ENCODE results near the gene TMEM181. TPM values are rescaled to one million over a fixed set of nuclear protein-coding genes. Genes with fewer than 3 reads are reported as not detected.

TMEM181 gene
- total RNA-seq, 1 donor from 2014 or later: 12.9 TPM

DNA sequence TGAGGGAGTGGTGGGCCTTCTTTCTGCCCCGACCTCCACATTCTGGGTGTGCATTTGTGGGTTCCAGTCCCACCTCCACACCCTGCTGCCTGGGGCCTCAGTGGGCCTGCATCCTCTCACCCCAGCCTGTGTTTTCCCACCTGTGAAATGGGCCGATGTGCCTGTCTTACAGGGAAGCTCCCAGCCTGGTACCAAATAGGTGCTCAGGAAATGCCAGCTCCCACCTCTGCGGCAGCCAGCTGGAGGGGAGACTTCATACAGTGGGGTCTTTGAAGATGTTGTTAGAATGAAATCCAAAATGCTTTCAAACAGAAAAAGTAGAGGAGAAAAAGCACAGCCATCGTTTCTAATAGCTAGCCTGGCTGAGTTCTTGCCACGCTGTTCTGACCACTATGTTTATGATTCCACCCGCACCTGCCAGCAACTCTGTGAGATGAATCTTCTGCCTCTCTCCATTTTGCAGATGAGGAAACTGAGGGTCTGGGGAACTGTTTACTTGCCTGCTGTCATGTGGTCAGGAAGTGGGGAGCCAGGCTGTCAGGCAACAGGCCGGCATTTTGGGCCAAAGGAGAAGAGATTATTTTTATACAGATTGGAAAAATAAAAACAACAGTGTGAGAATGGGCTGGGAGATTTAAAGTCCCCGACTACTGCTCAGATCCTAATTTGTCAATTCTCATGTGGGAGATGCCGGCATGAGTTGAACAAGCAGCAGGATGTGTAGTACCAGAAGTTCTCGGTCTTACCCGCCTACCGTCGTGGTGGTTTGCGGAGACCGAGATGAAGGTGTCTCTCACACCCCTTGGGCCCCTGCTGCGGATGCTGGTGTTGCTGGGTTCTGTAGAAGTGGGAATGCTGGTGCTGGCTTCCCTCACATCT is 4.6 kb downstream of the TMEM181 start:
- ATAC-seq: no peak

DNA sequence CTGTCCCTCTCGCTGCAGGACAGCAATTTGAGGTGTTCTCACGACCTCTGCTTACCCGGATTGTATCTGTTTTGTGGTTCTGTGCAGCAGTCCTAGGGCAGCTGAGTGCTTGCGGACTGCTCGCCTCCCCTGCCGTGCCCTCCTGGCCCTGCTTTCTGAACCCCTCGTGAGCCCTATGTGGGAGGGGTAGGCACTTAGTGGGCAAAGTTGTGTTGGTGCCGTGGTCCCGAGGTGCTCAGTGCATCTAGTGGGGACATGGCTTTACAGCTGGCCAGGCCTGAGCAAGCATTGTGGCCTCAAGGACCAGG is 5.2 kb downstream of the TMEM181 start:
- ATAC-seq: no peak

DNA sequence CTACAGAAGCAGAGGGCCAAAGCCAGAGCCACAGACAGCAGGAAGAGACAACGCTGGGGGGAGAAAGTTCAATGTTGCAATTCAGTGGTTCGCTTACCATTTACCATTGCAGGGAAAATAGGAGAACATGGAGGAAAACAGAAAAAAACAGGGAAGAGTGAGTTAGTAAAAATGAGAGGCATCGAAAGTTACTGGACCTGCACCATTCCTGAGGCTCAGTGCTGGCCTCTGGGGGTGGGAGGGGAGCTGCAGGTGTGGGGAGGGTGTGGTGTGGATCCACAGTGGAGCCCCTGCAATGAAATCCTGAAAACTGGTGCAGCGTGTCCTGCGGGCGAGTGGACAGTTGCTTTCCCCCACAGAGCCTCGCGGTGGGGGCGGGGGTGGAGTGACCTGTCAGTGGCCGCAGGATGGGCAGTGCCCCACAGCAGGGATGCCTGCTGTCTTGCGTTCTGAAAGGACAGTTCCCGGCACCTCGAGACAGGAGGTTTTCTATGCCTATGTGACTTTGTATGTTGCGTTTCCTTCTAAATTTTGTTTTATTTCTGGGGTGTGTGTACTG is 5.7 kb downstream of the TMEM181 start:
- ATAC-seq: no peak

DNA sequence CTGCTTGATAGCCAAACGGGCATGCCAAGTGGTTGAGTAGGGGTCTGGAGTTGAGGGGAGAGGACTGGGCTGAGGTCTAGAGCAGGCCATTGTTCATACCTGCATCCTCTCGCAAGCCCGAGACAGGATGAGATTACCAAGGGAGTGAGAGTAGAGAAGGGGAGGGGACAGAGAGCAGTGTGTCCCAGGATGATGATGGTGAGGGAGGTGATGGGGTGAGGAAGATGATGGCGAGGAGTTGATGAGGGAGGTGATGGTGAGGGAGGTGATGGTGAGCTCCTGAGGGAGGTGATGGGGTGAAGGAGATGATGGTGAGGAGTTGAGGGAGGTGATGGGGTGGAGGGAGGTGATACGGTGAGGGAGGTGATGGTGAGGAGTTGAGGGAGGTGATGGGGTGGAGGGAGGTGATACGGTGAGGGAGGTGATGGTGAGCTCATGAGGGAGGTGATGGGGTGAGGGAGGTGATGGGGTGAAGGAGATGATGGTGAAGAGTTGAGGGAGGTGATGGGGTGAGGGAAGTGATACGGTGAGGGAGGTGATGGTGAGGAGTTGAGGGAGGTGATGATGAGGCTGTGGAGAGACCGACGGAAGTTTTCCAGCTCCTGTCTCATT is 6.4 kb downstream of the TMEM181 start:
- no peak for ATAC-seq

DNA sequence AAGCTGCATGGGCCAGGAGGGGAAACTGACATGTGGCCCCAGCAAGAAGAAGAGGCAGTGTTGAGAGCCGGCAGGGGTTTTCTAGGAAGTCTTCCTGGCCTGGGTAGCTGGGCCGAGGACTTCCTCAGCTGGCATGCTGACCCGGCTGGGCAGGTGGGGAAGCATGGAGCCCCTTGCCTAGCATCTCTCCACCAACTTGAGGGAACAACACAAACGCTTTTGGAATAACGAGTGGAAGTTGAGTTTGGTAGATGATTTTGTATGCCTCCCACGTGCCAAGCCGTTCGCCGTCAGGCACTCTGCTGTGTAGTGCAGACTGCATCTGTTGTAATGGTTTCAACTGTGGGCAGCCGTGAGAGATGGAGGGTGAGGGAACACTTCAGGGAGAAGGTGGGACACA is 7.3 kb downstream of the TMEM181 start:
- ATAC-seq: no peak

DNA sequence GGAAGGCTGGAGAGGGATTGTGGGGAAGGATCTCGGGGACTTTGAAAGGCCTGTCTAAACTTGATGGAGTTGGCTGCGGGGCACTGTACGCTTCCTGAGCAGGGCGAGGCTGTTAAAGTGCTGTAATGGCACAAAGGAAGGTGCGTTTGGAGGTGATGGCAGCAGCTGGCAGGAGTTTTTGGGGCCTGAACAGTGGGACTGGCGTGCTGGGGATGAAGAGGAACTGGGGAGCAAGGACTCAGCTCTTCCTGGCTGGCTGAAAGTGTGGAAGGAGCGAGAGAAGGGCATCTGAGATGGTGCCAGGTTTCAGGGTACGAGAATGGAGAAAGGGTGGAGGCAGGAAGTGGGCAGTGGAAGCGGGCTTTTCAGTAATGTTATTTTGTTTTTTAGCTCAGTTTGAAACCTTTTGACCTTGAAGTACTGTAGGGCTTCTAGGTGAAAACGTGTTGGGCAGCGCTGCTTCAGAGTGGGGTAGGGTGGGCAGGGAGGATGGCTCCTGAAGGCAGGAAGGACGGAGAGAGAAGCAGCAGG is 8.0 kb downstream of the TMEM181 start:
- ATAC-seq: peak; percentile 71

DNA sequence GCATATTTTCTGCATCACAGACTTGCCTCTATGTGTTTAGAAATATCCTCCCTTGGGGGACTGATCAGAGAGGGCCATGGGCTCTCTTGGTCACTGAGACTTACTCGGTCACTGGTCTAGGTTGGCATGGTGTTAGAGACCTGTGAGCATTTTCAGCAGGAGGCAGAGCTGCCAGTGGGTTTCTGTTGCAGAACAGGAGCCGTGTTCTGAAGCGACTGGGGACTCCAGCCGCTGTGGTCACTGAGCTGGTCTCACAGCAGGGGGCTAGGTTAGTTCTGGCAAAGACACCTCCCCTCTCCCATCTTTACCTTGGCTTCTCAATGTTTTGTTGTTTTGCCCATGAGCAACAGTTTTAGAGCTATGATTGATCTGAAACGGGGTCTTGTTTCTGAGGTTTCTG is 8.7 kb downstream of the TMEM181 start:
- no peak for ATAC-seq

DNA sequence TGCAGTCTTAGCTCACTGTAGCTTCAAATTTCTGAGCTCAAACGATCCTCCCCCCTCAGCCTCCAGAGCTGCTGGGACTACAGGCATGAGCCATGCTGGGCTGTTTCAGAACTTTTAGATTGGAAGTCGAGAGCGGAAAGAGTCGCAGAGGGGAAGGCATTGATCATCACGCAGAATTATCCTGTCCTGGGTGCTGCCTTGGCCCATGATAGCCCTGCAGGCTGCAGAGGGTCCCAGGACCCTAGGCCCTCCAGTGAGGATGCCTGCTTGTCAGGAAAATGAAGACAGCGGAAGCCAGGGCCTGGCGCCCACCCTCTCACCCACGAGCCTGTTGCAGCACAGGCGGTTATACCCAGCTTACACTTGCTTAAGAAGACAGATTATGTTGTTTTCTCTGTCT is 9.1 kb downstream of the TMEM181 start:
- ATAC-seq: no peak

DNA sequence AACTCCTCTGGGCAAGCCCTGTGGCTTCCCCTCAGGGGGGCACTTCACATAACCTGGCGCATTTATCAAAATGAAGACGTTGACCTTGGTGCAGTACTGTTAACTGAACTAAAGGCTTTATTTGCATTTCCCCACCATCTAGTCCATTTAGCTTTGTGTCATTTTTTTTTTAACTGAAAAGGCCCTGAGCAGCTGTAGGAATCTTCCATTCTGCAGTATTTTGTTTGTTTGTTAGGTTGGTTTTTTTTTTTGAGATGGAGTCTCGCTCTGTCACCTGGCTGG is 10.7 kb downstream of the TMEM181 start:
- ATAC-seq: no peak

DNA sequence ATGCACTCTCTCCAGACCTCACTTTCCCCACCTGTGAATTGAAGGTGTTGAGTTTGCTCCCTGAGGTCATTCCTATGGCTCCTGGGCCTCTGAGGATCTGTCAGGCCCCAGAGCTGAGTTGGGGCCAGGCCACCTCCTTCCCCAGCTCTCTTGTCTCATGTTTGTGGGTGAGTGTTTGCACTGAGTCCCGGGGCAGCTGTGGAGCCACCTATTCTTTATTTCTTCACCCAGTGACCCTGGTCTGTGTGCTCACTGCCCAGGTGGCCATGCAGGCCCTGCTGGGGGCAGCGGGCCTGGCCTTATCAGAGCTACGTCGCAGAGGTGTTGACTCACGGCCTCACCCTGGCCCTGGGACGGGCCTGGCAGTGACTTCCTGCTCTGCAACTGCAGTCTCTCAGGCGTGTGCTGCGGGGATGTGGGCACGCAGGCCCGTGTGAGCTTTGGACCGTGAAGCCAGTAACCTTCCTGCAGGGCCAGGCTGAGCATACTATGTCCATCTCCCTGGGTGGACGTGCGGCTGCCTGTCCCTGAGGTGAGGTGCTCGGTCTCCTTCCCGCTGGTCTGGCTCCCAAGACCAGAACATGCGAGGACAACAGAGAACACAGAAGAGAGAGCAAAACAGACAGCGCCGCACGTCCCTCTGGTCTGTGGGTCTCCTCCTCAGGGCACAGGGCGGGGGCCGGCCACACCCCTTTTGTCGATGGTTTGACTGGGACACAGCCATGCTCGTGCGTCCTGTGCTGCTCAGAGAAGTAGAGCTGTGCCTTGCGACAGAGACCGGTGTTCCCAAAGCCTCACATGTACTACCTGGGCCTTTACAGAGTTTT is 12.1 kb downstream of the TMEM181 start:
- ATAC-seq: peak; percentile 94

DNA sequence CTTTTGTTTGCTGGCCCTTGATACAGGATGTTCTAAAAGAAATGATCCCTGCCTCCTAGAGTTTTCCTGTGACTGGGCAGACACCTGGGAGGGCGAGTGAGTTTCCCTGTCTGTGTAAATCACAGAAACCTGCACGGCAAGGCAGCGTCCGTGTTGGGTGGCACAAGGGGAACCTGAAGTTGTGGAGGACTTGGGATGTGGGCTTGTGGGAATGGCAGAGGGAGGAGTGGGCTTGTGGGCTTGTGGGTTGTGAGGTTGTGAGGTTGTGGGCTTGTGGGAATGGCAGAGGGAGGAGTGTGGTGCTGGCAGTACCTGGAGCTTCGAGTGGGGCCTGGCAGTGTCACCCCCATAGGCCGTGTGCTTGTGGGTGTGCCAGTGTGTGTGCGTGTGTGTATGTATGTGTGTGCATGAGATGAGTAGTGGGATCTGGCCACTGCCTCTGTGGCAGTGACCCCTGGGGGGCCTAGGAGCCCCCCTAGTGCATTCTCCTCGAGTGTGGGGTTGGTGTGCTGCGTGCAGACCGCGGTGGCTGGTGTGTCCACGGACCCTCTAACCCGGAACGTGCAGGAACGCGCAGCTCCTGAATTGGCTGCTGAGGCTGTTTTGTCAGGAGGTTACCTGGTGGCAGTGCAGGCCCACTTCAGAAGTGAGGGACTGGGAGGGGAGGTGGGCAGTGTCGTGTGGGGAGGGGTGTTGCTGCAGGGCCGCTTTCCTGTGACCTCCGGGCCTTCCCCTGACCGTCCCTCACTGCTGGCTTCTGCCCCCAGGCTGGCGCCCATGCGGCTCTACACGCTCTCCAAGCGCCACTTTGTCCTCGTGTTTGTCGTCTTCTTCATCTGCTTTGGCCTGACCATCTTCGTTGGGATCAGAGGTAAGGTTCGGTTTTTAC is 13.0 kb downstream of the TMEM181 start:
- ATAC-seq: no peak

DNA sequence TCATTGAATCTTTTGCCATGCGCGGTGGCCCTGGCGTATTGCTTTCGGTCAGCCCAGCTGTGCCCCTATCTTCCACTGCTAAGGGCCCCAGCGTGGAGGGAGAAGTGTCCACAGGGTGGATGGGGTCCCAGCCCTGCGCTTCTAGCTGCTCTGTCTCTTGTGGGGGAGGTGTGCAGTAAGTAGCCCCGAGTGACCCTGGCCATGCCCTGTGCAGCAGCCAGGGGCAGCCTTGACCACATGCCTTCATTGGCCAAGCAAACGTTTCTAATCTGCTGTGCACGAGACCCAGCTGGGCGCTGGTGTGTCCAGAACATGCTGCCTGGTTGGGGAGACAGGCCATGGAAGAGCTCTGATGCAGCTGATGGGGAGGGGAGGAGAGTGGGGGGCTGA is 13.6 kb downstream of the TMEM181 start:
- no peak for ATAC-seq

DNA sequence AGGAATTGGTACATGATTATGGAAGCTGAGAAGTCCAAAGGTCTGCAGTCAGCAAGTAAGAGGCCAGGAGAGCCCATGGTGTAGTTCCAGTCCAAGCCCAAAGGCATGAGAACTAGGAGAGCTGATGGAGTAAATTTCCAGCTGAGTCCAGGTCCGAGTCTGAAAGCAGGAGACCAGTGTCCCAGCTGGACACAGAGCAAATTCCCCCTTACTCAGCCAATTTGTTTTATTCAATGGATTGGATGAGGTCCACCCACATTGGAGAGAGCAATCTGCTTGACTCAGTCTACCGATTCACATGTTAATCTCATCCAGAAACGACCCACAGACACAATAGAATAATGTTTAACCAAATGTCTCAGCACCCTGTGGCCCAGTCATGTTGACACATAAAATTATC is 14.9 kb downstream of the TMEM181 start:
- ATAC-seq: no peak

DNA sequence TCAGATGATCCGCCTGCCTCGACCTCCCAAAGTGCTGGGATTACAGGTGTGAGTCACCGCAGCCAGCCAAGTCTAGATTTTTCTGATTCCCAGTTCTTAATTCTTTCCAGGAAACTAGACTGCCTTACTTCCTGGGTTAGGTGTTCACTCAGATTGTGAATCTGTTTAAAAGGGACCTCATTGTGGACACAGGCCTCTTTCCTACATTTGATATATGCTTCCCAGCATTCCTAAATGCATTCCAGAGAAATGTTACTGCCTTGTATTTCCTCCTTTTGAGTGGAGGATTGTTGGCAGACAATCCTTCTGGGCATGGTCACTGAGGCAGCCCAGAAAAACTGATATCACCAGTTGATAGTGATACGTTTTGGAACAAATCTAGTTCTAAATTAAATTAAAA is 15.7 kb downstream of the TMEM181 start:
- no peak for ATAC-seq

DNA sequence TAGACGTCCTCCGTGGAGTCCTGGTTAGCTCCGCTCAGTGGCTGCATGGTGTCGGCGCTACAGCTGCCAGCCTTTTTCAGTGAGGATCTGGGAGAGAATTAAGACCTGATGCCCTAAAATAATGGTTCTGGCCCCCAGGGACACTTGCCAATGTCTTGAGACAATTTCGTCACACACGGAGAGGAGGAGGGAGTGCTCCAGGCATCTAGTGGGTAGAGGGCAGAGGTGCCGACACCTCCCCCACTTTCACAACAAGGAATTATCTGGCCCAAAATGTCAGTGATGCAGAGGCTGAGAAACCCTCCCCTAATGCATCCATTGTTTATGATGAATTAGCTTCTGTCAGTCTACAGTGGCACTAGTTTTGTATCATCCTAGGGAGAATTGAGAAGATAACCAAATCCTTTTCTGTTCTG is 24.4 kb downstream of the TMEM181 start:
- no peak for ATAC-seq

DNA sequence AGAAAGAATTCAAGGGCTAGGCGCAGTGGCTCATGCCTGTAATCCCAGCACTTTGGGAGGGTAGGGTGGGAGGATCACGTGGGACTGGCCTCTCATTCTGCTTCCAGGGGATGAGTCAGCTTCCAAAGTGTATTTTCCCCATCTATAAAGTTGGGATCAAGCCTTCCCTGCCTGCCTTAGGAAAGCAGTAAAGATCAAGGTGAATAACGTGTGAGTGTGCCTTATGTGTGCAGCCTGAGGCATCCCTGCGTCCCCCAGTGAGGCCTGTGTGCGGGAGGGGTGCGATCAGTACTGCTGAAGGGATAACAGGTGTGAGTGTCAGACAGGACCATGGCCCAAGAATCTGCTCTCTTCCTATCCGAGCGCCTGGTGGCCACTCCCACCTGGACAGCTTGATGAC is 26.8 kb downstream of the TMEM181 start:
- no peak for ATAC-seq

DNA sequence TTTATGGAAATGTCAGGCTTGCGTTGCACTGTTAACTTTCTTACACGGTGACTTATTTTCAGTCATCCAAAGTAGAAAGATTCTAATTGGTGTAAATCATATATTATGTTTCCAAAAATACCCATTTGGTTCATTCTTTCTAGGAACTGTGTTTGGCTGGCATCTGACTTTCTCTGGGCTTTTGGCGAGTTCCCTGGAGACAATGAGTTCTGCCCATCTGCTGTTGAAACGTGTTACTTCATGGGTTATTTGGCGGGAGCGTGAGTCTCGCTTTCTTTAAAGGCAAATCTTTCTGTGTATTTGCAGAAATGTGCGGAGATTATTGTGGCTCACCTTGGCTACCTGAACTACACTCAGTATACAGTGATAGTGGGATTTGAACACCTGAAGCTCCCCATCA is 29.5 kb downstream of the TMEM181 start:
- no peak for ATAC-seq

DNA sequence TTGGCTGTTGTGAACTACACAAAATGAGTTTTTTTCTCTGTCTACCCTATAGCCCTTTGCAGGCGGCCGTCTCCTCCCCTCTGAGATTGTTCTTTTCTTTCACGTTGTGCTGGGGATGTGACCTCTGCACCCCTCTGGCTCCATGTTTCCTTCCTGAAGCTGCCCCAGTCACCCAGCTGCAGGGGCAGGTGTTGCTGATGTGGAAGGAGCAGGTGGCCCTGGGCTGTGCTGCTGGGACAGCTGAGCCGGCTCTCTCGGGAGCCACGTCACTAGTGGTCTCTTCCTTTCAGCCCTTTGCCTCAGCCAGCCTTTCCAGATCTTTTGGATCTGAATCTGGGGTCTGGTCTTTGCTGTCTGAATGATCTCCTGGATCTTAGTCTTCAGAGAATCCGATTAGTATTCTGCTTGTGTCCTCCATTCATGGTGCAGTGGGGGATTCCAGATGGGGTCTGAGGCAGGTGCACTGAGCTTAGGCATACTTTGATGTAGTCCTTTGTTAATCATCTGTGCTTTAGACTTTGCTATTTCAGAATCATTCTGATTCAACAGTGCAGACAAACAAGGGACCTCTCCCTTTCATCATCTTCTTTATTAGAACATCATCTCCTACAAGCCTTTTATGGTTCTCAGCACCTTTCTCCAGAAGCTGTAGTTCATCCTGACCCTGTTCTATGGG is 31.4 kb downstream of the TMEM181 start:
- ATAC-seq: no peak

DNA sequence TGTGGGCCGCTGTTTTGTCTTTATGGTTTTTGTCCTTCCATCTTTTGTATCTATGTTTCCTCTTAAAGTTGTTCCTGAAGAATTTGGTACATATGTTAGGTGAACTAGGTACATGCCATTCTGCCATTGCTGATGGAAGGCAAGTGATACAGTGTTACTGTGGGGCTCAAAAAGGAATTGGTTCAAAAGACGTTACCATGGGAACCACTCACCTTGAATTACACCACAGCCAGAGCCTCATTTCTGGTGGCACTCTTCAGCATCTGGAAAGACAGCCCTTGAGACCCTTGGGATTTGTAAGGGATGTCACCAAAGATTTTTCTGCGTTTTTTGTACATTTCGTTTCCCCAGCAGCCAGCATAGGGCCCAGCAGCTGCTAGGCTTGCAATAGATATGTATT is 31.9 kb downstream of the TMEM181 start:
- ATAC-seq: no peak

DNA sequence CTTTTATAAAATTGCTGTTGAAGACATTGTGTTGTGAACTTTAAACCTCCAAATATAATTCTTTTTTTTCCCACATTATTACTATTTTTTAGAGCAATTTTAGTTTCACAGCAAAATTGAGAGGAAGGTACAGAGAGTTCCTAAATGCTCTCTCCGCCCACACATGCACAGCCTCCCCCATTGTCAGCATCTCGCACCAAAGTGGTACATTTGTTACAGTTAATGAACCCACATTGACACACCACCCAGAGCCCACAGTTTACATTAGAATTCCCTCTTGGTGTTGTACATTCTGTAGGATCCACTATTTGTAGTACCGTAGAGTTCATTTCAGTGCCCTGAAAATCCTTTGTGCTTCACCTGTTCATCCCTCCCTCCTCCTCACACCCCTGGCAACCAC is 33.8 kb downstream of the TMEM181 start:
- no peak for ATAC-seq

DNA sequence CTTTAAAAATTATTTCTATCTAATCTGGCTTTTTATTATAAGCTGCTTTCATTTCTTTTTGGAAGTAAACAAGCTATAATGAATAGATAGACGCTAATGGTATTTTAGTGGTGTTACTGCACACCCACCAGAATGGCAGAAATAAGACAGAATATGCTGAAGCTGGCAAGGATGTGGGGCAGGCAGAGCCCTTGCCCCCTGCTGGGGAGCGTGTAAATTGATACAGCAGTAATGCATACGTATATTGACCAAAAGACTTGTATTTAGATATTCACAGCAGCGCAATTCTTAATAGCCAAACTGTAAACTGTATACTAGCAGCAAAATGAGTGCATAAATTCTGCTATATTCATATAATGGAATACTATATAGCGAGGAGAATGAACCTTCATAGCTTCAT is 35.3 kb downstream of the TMEM181 start:
- ATAC-seq: no peak

DNA sequence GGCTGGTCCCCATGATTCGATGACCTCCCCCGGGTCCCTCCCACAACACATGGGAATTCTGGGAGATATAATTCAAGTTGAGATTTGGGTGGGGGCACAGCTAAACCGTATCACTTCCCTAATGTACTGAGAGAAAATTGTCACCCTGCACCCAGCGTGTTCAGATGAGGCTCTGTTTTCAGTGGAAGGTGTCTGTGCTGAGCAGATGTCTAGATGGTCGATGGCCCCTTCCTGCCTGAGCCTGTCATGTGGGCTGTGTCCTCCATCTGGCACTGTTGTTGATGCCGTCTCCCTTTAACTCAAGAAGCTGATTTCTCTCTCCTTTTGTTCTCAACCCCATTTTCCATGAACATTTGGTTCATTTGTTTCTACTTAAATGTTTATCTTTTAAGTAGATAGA is 37.0 kb downstream of the TMEM181 start:
- no peak for ATAC-seq
